Liver (tissue), 3 donors: ENCODE results near the gene TSPAN12.

Source experiments
- ATF3 ChIP-seq: IDR thresholded peaks from 2 replicates; pipeline ENCODE4 v1.6.1; 2016; ENCODE audit warnings: antibody characterized with exemption
- CTCF ChIP-seq: fragments of 150-350 bp; IDR thresholded peaks from 2 replicates; pipeline ENCODE4 v1.5.1; 2017; ENCODE audit warnings: improper control_type of control experiment, low read depth, low read length; ENCODE audit not compliant: missing input control
- EGR1 ChIP-seq, 2 donors: IDR thresholded peaks; 2 replicates each; pipeline ENCODE4 v1.6.1; 2016 to 2018; ENCODE audit warnings: antibody characterized with exemption in 2 of 2, low read depth in 2 of 2
- FOXA1 ChIP-seq: IDR thresholded peaks from 2 replicates; pipeline ENCODE4 v1.6.1; 2016; ENCODE audit warnings: antibody characterized with exemption
- GABPA ChIP-seq, 2 donors: IDR thresholded peaks in 1 of 2; conservative IDR thresholded peaks in 1 of 2; 2 replicates each; pipeline ENCODE4 v1.6.1; 2016; ENCODE audit warnings: antibody characterized with exemption in 2 of 2, mild to moderate bottlenecking in 1 of 2, moderate library complexity in 1 of 2
- HNF4A ChIP-seq, 2 donors: conservative IDR thresholded peaks; 2 replicates each; pipeline ENCODE4 v1.6.1; 2016; ENCODE audit warnings: antibody characterized with exemption in 2 of 2, mild to moderate bottlenecking in 2 of 2
- JUND ChIP-seq, 2 donors: IDR thresholded peaks; 2 replicates each; pipeline ENCODE4 v1.6.1; 2016; ENCODE audit warnings: antibody characterized with exemption in 2 of 2
- RAD21 ChIP-seq, 2 donors: IDR thresholded peaks; 2 replicates each; pipeline ENCODE4 v1.6.1; 2016; ENCODE audit warnings: antibody characterized with exemption in 2 of 2, mild to moderate bottlenecking in 2 of 2
- REST ChIP-seq: IDR thresholded peaks from 2 replicates; pipeline ENCODE4 v1.6.1; 2016; ENCODE audit warnings: antibody characterized with exemption, mild to moderate bottlenecking
- RXRA ChIP-seq, 2 donors: IDR thresholded peaks; 2 replicates each; pipeline ENCODE4 v1.6.1; 2017 to 2018; ENCODE audit warnings: antibody characterized with exemption in 2 of 2, mild to moderate bottlenecking in 1 of 2
- SP1 ChIP-seq: IDR thresholded peaks from 2 replicates; pipeline ENCODE4 v1.6.1; 2018; ENCODE audit warnings: antibody characterized with exemption, mild to moderate bottlenecking
- YY1 ChIP-seq: IDR thresholded peaks from 2 replicates; pipeline ENCODE4 v1.6.1; 2016; ENCODE audit warnings: antibody characterized with exemption, mild to moderate bottlenecking
- ZBTB33 ChIP-seq: IDR thresholded peaks from 2 replicates; pipeline ENCODE4 v1.6.1; 2016; ENCODE audit warnings: antibody characterized with exemption
- donor health status: healthy.
- donor health status: healthy.

- TF ChIP-seq SP1 = no peak
- no peak for TF ChIP-seq CTCF
- TF ChIP-seq GABPA (IDR thresholded peaks at IDR 0.05 in 1 of 2, conservative IDR thresholded peaks at IDR 0.05 in 1 of 2) = no peak
- no peak for TF ChIP-seq ATF3
- no peak for TF ChIP-seq REST
- no peak for TF ChIP-seq FOXA1
- no peak for TF ChIP-seq RAD21 (IDR thresholded peaks at IDR 0.05)
- no peak for TF ChIP-seq RXRA (IDR thresholded peaks at IDR 0.05)
- TF ChIP-seq EGR1 (IDR thresholded peaks at IDR 0.05; ENCODE audit: low read depth in 2 of 2) = no peak
- TF ChIP-seq HNF4A (conservative IDR thresholded peaks at IDR 0.05) = no peak
- TF ChIP-seq YY1 = no peak
- no peak for TF ChIP-seq JUND (IDR thresholded peaks at IDR 0.05)
- no peak for TF ChIP-seq ZBTB33
Measured at GRCh38 chr7:120738816-120739215, 119.1 kb downstream of the TSPAN12 start.
